Measurements from ENCODE around the gene IGSF23. TPM values are rescaled to one million over a fixed set of nuclear protein-coding genes. Genes with fewer than 3 reads are reported as not detected.

The IGSF23 gene
- total RNA-seq, 4 donors from 2014 or later, result 7.5 to 20.7 (median 11.0) TPM; not detected in 1

DNA sequence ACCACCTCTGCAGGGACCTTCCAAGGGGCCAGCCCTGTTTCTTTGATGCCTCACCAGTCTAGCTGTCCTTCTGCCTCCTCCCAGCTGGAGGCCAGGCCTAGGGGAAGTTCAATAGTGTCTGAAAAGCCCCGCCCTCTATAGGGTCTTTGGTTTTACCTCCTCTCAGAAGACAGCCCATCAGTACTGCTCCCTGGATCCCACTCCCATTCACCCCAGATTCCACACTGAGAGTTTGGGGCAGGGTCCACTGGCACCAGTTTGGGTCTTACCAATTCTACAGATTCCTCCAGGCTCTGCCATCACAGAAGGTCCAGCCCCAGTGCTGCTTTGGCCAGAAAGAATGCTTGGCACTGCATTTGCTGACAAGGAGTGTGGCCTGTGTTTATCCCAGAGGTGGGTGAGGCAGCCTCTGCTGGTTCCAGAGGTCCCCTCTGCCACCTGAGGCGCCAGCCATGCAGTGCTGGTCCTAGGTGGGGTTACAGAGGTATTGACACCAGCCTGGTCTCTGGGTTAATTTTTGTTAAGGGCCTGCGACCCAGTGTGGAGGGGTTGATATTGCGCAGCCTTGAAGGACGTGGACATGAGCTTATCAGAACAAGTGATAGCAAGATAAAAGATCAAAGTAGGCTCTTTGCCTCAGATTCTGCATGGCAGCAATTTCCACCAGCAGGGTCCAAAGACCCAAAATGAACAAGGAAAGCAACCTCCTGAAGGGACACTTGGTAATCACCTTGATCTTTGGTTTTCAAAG, 41.4 kb upstream of the IGSF23 start:
- peak overlapping the region in 2 of 4 donors; percentile 4 to 18 for H3K27ac ChIP-seq
- no peaks in the 10 kb centered on the region for H3K9me3 ChIP-seq

DNA sequence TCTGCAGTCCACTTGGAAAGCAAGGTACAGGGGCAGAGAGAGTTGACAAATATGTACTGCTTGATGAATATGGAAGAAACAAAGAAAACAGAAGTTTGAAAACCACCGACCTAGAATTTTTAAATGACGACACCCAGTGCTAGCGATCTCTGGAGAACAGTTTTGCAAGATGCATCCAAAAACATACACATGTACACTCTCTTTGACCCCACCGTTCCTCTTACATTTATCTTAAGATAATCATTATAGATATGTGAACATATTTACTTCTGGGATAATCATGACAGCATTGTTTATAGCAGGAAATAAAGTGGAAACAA, 40.8 kb upstream of the IGSF23 start:
- Histone ChIP-seq H3K4me1 (peaks cover 0 to 6% (median 0%) of the 10 kb centered on the region in 4 donors), H3K27me3 (no peaks in the 10 kb centered on the region), H3K27ac (no peak overlapping the region), H3K9me3 (no peaks in the 10 kb centered on the region), H3K4me3 (no peak overlapping the region), H3K36me3 (no peaks in the 10 kb centered on the region)
- no peak for DNase-seq
- TF ChIP-seq, protein P1, sequence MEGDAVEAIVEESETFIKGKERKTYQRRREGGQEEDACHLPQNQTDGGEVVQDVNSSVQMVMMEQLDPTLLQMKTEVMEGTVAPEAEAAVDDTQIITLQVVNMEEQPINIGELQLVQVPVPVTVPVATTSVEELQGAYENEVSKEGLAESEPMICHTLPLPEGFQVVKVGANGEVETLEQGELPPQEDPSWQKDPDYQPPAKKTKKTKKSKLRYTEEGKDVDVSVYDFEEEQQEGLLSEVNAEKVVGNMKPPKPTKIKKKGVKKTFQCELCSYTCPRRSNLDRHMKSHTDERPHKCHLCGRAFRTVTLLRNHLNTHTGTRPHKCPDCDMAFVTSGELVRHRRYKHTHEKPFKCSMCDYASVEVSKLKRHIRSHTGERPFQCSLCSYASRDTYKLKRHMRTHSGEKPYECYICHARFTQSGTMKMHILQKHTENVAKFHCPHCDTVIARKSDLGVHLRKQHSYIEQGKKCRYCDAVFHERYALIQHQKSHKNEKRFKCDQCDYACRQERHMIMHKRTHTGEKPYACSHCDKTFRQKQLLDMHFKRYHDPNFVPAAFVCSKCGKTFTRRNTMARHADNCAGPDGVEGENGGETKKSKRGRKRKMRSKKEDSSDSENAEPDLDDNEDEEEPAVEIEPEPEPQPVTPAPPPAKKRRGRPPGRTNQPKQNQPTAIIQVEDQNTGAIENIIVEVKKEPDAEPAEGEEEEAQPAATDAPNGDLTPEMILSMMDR (IDR thresholded peaks at IDR 0.05), result no peak
- TF ChIP-seq POLR2A (IDR thresholded peaks at IDR 0.05), result no peak

More for the DNA sequence above, 41.4 kb upstream of the IGSF23 start:
- Histone ChIP-seq H3K4me1 (peaks cover 0 to 6% (median 0%) of the 10 kb centered on the region in 4 donors), H3K36me3 (no peaks in the 10 kb centered on the region), H3K4me3 (no peak overlapping the region), H3K27me3 (no peaks in the 10 kb centered on the region)
- TF ChIP-seq, protein P1 (IDR thresholded peaks at IDR 0.05), result no peak
- no peak for TF ChIP-seq POLR2A (IDR thresholded peaks at IDR 0.05)
- peak in 1 of 3 donors; percentile 59 for DNase-seq

DNA sequence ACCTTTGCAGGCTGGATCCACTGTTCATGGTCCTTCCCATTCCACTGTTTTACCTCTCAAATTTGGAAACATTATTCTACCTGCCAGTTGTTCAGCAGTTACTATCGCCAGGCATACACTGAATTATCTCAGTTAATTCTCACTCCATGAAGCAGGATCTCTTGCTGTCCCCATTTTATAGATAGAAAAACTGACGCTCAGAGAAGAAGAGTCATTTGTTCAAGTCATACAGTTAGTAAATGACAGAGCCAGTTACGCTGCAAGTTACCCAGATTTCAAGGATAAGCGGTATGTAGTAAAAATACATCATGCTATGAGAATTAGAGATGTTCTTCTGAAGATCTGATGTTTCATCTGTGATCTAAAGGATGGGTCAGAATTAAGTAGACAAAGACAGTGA, 40.2 kb upstream of the IGSF23 start:
- Histone ChIP-seq H3K36me3 (no peaks in the 10 kb centered on the region), H3K4me1 (peaks cover 0 to 6% (median 0%) of the 10 kb centered on the region in 4 donors), H3K27me3 (no peaks in the 10 kb centered on the region), H3K9me3 (no peaks in the 10 kb centered on the region), H3K4me3 (no peak overlapping the region), H3K27ac (no peak overlapping the region)
- DNase-seq, result no peak
- TF ChIP-seq POLR2A (IDR thresholded peaks at IDR 0.05), result no peak
- TF ChIP-seq, protein P1 (IDR thresholded peaks at IDR 0.05), result no peak

DNA sequence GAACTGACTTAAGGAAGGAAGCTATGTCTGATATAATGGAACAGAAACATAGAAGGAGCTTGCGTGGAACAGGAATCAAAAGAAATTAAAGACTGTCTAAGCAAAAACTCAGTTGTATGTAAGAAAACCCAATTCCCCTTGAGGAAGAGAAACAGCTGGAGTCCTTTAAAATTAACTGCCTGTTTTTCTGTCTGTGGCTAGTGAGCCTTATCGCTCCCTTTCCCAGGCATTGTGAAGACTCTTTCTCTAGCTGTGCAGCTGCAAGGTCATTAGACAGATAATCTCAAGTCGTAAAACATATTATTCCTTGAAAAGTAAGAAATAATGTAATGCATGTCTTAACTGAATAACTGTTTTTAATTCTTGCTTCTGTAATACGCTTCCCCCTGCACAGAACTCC, 39.7 kb upstream of the IGSF23 start:
- Histone ChIP-seq H3K4me3 (no peak overlapping the region), H3K27ac (no peak overlapping the region), H3K36me3 (no peaks in the 10 kb centered on the region), H3K4me1 (peaks cover 0 to 6% (median 0%) of the 10 kb centered on the region in 4 donors), H3K9me3 (no peaks in the 10 kb centered on the region), H3K27me3 (no peaks in the 10 kb centered on the region)
- TF ChIP-seq, protein P1 (IDR thresholded peaks at IDR 0.05), result no peak
- TF ChIP-seq POLR2A (IDR thresholded peaks at IDR 0.05), result no peak
- DNase-seq, result no peak

DNA sequence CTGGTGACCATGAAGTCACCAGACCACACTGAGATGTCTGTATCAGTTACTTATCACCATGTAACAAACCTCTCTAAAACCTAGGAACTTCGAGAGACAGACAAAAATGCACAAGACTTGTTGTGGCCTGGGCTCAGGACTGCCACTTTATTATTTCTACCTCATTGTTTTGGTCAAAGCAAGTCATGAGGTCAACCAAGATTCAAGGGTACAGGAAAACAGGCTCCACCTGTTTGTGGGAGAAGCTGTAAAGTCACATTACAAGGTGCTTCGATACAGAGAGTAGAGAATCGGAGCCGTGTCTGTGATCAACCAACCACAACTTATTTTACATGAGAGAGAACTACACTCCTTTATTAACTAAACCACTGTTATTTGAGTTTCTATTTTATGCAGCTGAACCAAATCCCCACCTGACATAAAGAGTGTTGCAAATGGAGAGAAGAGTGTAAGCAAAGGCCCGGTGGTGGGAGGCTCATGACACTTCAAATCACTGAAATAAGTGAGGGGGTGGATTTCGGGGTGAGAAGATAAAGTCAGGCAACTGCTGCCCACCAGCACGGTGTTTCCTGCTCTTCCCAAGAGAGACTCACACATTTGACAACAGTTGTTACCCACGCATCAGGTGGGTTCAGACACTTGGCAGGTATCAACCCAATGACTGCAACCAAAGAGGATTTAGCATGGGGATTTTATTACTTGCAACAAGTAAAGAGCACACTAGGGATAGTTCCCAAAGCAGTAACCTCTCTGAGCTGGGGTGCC, 39.0 kb upstream of the IGSF23 start:
- Histone ChIP-seq H3K4me1 (peaks cover 0 to 6% (median 0%) of the 10 kb centered on the region in 4 donors), H3K9me3 (no peaks in the 10 kb centered on the region), H3K27ac (no peak overlapping the region), H3K4me3 (no peak overlapping the region), H3K27me3 (no peaks in the 10 kb centered on the region), H3K36me3 (no peaks in the 10 kb centered on the region)
- no peak for DNase-seq
- no peak for TF ChIP-seq POLR2A (IDR thresholded peaks at IDR 0.05)
- TF ChIP-seq, protein P1 (IDR thresholded peaks at IDR 0.05), result no peak

Measured in Peyer's patch (tissue), 4 donors.